Testis (tissue), 5 donors: ENCODE measurements around the gene DOLK. TPM values are rescaled to one million over a fixed set of nuclear protein-coding genes. Genes with fewer than 3 reads are reported as not detected.
A peak's percentile ranks its signal among the peaks of the same experiment; 100 is the strongest.

Experiments used
- DNase-seq: peaks from one replicate; pipeline ENCODE4 v3.0.0-alpha.2; 2019
- H3K27ac ChIP-seq, 2 donors: fragments of 200-600 bp; sonication (generic); one replicate each; pipeline ENCODE4 v1.5.1; 2019
- H3K27me3 ChIP-seq: fragments of 200-600 bp; sonication (generic); one replicate; pipeline ENCODE4 v1.5.1; 2019
- H3K36me3 ChIP-seq: fragments of 200-600 bp; sonication (generic); one replicate; pipeline ENCODE4 v1.5.1; 2017; ENCODE audit warnings: low read depth; ENCODE audit errors: missing control alignments
- H3K4me1 ChIP-seq: fragments of 200-600 bp; sonication (generic); one replicate; pipeline ENCODE4 v1.5.1; 2019
- H3K4me3 ChIP-seq, 2 donors: fragments of 200-600 bp; sonication (generic); one replicate each; pipeline ENCODE4 v1.5.1; 2017 to 2019
- H3K9me3 ChIP-seq: fragments of 200-600 bp; sonication (generic); one replicate; pipeline ENCODE4 v1.5.1; 2017
- POLR2A ChIP-seq: fragments of 450-650 bp; IDR thresholded peaks from one replicate; pipeline ENCODE4 v1.6.1; 2017; ENCODE audit warnings: antibody characterized with exemption, mild to moderate bottlenecking, moderate library complexity
- WGBS, 2 donors: methylation state at CpG; one replicate each; pipeline ENCODE4 v1.1.5; 2018; 5-methylcytosine and 5-hydroxymethylcytosine counted together
- intact Hi-C: fragments of 100-400 bp; cut with DNase I; formaldehyde crosslinking; loops from one replicate; pipeline ENCODE4 v1.15.1; 2023; ENCODE audit warnings: low total_unique reads
- long read RNA-seq, 2 donors: transcript quantifications; one replicate each; lab custom pipeline, GENCODE V29; 2026
- polyA plus RNA-seq: library from polyadenylated mRNA; stranded (reverse); fragments of 350-450 nt; fragmentation: Illumina TruSeq; extraction: RNeasy Lipid Tissue Mini Kit (QIAGEN cat#74804); gene quantifications from one replicate; pipeline ENCODE4 v1.2.3, GENCODE V29; 2014; ENCODE audit warnings: low read depth, low replicate concordance; ENCODE audit not compliant: insufficient read depth
- total RNA-seq, 2 donors: library from RNA; depleted of rRNA; stranded (reverse); fragments of >200 nt; gene quantifications; one replicate each; pipeline ENCODE4 v1.2.3, GENCODE V29; 2016
- TF ChIP-seq, protein P1 (sequence below), 3 experiments: fragments of 450-650 bp in 2 of 3; fragments of 200-600 bp in 1 of 3; sonication (generic) in 1 of 3; IDR thresholded peaks; one replicate each; pipeline ENCODE4 v1.5.1; 2016 to 2019; ENCODE audit warnings: antibody characterized with exemption in 3 of 3, mild to moderate bottlenecking in 2 of 3, moderate library complexity in 1 of 3

Gene DOLK
- 10 to 100 TPM; 26.4 to 29.4 TPM for total RNA-seq
- 36.9 TPM for polyA plus RNA-seq
- long read RNA-seq, donor 1, transcript DOLK-201 (1 exons, 2,090 nt): major isoform, 44 of 44 reads
- long read RNA-seq, donor 1, partial matches to known transcripts: 0 of 44 reads
- long read RNA-seq, donor 1, other reads (novel, unspliced or antisense): 0 of 44 reads
- long read RNA-seq, donor 2, transcript DOLK-201 (1 exons, 2,090 nt): major isoform, 28 of 28 reads
- long read RNA-seq, donor 2, partial matches to known transcripts: 0 of 28 reads
- long read RNA-seq, donor 2, other reads (novel, unspliced or antisense): 0 of 28 reads

DNA sequence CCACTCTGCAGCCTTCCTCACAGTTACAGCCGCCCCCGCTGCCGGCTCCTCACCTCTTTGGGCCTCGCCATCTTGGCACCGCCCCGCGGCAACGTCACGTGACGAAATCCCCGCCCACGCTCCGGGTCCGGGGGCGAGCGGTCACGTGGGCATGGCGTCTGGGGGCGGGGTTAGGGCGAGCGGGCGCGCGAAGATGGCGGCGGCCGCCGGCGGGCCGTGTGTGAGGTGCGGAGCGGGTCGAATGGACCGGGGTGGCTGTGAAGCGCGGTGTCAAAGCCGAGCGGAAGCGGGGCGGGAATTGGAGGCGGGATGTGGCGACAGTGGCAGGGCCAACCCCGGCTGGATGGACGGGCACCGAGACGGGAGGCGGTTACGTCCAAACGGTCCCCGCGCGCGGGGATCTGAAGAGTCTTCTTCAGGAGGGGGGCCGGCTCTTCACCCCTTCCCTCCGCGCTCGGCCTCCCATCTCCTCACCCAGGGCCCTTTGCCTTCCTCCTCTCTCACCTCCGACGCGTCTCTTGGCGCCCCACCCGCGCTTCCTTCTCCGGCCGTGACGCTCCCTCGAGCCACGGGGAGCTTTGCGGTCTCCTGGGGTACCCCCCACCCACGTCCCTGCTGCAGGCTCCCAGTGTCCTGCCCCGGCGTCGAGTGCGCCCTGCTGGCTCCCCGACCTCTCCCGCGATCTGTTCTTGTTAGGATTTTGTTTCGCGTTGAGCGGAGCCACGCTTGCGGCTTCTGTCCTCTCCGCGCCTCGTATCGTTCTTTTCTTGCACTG, at the start of gene DOLK, which contains the start of gene NUP188:
DOLK (minus strand) TSS at position 77 of the 775 bp plus-strand sequence. CDS start 300 bp downstream, outside the sequence.
NUP188 (plus strand) TSS at position 173 of the 775 bp plus-strand sequence; CDS start at position 194, 21 bp downstream.
- peak within 1 kb of the TSS; percentile 72 to 91 for H3K4me3 ChIP-seq
- DNase-seq: peak; percentile 97
- H3K27ac ChIP-seq: peak within 1 kb of the TSS; percentile 80 to 96
- no peaks in the 10 kb centered on the region for H3K27me3 ChIP-seq
- WGBS, 2 donors: 0 to 1% methylated on average over 42 to 86 of the region's 86 CpGs
- TF ChIP-seq, protein P1, sequence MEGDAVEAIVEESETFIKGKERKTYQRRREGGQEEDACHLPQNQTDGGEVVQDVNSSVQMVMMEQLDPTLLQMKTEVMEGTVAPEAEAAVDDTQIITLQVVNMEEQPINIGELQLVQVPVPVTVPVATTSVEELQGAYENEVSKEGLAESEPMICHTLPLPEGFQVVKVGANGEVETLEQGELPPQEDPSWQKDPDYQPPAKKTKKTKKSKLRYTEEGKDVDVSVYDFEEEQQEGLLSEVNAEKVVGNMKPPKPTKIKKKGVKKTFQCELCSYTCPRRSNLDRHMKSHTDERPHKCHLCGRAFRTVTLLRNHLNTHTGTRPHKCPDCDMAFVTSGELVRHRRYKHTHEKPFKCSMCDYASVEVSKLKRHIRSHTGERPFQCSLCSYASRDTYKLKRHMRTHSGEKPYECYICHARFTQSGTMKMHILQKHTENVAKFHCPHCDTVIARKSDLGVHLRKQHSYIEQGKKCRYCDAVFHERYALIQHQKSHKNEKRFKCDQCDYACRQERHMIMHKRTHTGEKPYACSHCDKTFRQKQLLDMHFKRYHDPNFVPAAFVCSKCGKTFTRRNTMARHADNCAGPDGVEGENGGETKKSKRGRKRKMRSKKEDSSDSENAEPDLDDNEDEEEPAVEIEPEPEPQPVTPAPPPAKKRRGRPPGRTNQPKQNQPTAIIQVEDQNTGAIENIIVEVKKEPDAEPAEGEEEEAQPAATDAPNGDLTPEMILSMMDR (IDR thresholded peaks at IDR 0.05): no peak
- peak; percentile 33 for TF ChIP-seq POLR2A
- no peaks in the 10 kb centered on the region for H3K36me3 ChIP-seq
- peaks cover 12% of the 10 kb centered on the region for H3K4me1 ChIP-seq
- intact Hi-C loops: no loop called here
- H3K9me3 ChIP-seq: no peaks in the 10 kb centered on the region

DNA sequence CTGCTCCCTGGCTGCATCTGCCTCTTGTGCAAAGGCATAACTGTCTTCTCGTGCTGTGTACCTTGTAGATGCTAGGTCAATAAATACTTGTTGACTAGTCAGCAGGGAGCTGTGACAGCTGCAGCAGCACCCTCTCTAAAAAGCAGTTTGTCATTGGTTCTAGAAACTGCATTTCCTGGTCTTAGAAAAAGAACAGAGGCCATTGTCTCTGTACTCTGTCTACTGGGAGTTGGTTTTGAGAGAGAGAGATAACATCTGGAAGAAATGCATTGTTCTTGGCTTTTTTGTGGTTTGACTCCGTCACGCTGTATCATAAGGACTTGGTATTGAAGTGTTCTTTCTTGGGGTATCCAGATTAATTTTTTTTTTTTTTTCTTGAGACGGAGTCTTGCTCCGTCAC, 48.4 kb upstream of the DOLK start:
- Histone ChIP-seq H3K4me1 (peaks cover 2% of the 10 kb centered on the region), H3K27ac (no peak overlapping the region)

DNA sequence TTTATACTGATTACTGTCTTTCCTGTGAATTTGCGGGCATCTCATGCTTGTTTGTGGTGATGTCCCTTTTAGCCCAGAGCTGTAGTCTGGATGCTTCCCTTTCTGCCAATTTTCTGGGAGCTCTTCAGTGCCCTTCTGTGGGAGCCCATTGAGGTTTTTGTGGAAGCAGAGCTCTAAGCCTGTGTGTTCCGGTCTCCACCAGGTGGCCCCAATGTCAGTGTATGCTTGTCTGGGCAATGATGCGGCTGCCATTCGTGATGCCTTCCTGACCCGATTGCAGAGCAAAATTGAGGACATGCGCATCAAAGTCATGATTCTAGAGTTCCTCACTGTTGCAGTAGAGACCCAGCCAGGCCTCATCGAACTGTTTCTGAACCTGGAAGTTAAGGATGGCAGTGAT, 45.6 kb upstream of the DOLK start:
- 53 to 89% methylated on average over 6 to 7 of the region's 7 CpGs for WGBS, 2 donors
- TF ChIP-seq POLR2A: no peak
- TF ChIP-seq, protein P1 (IDR thresholded peaks at IDR 0.05): peak; percentile 11 to 30 (median 16)
- no peaks in the 10 kb centered on the region for H3K36me3 ChIP-seq
- H3K4me3 ChIP-seq: no peak overlapping the region
- no peaks in the 10 kb centered on the region for H3K9me3 ChIP-seq
- no peak overlapping the region for H3K27ac ChIP-seq
- intact Hi-C loops: no loop called here
- peaks cover 2% of the 10 kb centered on the region for H3K4me1 ChIP-seq
- H3K27me3 ChIP-seq: no peaks in the 10 kb centered on the region
- peak; percentile 73 for DNase-seq

More for the DNA sequence above, 48.4 kb upstream of the DOLK start:
- TF ChIP-seq, protein P1 (IDR thresholded peaks at IDR 0.05): no peak
- no peak for TF ChIP-seq POLR2A
- intact Hi-C loops: no loop called here
- Histone ChIP-seq H3K27me3 (no peaks in the 10 kb centered on the region), H3K36me3 (no peaks in the 10 kb centered on the region), H3K4me3 (no peak overlapping the region), H3K9me3 (no peaks in the 10 kb centered on the region)
- DNase-seq: no peak
- WGBS, 2 donors: 79 to 84% methylated on average over 5 of the region's 5 CpGs

DNA sequence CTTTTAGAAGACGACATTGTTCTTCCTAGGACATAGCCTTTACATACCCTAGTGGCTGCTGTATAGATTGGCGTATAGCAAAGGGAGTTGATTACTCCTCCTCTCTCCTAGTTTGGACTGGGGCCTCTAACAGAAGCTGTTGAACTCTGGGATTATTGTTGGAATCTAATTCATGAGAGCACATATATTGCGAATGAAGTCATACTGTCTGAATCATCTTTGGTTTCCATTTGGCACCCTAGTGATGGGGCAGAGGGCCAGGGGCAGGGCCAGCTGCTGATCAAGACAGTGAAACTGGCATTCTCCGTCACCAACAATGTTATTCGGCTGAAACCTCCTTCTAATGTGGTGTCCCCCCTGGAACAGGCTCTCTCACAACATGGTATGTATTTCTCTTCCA, 40.4 kb upstream of the DOLK start:
- H3K27ac ChIP-seq: no peak overlapping the region
- no peaks in the 10 kb centered on the region for H3K27me3 ChIP-seq
- intact Hi-C loops: no loop called here
- no peak for DNase-seq
- H3K36me3 ChIP-seq: no peaks in the 10 kb centered on the region
- H3K4me1 ChIP-seq: peaks cover 2% of the 10 kb centered on the region
- no peaks in the 10 kb centered on the region for H3K9me3 ChIP-seq
- TF ChIP-seq POLR2A: no peak
- TF ChIP-seq, protein P1 (IDR thresholded peaks at IDR 0.05): no peak
- no peak overlapping the region for H3K4me3 ChIP-seq
- 94 to 95% methylated on average over 5 of the region's 5 CpGs for WGBS, 2 donors
